HG03565 (cell line): Measurements from ENCODE around the gene GABPA.
"Not testable (repeated sequence)": the region's sequence is repeated elsewhere in the genome, so short reads cannot be mapped to it uniquely, and the experiment has no call there.

Experiments used
- ATAC-seq: cut with Tn5 transposase; IDR thresholded peaks from one replicate; pipeline ENCODE4 v1.9.1; 2021; ENCODE audit warnings: mild to moderate bottlenecking, moderate library complexity; ENCODE audit not compliant: unreplicated experiment

Gene GABPA

DNA sequence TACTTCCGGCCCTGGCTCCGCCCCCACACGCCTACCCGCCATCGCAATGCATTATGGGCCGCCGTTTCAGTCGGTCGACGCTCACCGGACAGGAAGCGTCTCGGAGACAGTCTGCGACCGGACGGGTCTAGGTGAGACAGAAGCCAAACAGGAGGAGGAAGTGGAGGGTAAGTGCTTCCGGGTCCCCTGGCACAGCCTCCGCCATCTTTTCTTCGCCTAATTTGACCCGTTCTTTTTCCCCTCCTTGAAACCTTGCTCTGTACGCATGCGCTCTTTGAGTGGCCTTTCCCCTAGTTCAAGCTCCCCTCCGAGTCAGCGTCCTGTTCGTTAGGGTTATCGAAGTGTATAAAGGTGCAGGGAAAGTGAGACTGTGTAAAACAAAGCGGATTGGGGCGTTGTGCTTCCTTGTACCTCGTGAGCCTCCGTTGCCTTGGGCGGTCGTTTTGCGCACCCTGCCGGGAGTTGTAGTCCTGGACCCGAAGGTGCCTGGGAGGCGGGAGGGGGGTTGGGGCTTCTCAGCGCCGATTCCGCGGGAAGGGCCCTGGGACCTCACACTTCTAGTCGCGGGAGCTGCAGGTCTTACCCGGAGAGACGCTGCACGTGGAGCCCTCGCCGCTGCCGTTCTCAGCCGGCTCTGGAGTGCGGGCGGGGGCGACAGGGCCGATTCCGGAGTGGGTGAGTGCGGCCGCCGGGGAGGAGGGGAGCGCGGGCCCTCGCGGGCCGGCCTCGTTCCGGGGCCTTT, at the start of gene GABPA, which contains the start of gene ATP5PF:
TSS of gene GABPA (plus strand) at position 69 of the 742 bp plus-strand sequence. CDS start 6,627 bp downstream, outside the sequence.
TSS of gene ATP5PF (minus strand) at position 1 of the 742 bp plus-strand sequence. CDS start 5,110 bp downstream, outside the sequence.
- ATAC-seq: peak; percentile 87

DNA sequence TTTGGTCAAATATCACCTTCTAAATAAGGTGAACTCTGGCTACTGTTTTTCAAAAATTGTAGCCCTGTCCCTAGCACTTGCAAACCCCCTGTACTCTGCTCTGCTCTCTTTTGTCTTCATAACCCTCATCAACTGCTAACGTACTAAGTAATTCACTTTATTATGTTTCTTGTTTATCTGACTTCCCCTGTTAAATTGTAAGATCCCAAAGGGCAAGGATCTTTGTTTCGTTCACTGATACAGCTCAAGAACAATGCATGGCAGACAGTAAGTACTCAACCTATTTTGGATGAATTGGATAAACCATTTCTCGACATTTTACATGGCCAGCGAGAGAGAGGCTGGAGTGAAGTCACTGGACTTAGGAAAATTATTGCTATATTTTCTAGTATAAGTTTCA, 47.0 kb upstream of the GABPA start:
- ATAC-seq: no peak

DNA sequence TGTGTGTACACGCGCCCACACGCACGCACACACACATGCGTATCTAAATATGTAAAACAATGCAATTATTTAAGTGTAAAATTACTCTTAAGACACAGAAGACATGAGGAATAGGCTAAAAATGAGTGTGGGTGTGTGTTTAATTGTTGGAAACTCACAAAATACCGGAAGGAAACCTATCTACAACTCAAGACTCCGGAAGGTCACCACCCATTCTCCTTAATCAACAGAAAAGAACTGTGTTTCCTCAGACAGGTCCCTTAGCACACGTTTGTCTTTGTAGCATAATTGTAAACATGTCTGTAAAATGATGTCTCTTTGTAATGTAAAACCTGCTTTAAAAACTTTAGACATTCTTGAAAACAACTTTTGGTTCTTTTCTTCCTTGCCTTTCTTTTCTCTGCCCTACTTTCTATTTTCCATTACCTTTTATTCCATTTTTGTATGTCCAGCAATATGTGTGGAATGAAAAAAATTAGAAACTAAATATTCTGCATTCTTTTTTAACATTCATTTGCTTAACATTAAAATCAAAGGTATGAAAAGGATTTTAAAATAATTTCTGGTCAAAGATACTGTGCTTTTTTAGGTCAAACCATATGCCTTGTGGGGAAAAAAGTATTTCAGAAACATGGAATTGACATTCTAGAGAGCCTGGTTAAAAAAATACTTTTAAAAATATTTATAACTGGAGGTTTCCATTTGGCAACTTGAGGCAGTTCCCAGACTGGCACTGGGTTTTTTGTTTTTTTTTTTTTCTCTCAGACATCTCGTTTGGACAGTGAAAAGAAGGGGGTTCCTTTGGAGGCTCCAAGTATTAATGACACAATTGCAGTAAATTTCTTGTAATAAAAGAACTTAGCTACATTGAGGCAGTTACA, 46.3 kb upstream of the GABPA start:
- ATAC-seq: no peak

DNA sequence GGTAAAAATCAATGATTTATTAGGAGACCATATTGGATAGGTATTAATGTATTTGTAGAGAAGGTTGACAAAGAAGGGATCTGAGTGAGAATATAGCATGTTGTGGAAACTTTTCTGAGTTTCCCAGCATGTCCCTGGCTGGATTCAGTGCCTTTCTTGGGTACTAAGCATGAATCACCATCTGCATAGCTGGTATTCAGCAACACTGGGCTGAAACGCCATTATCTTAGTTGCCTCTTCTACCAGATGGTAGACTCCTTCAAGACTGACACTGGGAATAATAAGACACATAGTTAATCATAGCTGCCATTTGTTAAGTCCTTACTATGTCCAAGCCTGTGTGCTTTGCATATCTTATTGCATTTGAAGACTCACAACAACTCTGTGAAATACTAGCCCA, 45.5 kb upstream of the GABPA start:
- ATAC-seq: no peak

DNA sequence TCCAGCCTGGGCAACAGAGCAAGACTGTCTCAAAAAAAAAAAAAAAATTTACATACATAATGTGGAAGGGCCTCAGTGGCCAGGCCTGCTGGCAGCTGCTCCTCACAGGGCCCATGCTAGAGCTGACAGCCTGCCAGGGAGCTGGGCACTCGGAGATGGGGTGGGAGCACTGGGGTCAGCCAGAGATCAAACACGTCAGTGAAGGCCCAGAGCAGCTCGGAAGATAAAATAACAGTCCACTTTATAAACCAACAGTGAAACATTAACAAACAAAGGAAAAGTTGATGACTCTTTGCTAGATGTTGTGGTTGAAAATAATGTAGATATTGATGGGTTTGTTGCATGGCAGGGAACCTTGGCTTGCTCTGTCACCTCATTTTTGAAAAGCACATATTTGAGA, 42.8 kb upstream of the GABPA start:
- ATAC-seq: no peak

DNA sequence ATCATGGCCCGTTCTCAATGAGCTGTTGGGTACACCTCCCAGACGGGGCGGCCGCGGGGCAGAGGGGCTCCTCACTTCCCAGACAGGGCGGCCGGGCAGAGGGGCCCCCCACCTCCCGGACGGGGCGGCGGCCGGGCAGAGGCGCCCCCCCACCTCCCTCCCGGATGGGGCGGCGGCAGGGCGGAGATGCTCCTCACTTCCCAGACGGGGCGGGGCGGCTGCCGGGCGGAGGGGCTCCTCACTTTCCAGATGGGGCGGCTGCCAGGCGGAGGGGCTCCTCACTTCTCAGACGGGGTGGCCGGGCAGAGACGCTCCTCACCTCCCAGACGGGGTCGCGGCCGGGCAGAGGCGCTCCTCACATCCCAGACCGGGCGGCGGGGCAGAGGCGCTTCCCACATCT, 39.3 kb upstream of the GABPA start:
- not testable (repeated sequence) for ATAC-seq

DNA sequence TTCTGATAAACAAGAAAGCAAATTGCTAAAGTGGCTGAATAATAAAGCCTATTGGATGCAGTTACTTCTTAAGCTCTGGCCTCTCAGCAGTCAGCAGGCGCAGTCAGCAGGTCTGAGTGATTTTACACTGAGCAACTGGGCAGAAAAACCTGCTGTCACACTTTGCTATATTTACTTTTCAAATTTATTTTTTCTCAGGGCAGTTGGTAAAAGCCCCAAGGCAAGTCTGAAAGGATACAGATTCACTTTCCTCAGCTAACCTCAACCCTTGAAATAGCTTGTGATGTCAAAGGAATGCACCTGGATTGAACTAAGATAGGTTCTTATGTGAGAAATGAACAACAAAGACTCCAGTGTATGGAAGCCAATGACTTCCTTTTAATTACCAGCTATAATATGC, 34.0 kb upstream of the GABPA start:
- no peak for ATAC-seq

DNA sequence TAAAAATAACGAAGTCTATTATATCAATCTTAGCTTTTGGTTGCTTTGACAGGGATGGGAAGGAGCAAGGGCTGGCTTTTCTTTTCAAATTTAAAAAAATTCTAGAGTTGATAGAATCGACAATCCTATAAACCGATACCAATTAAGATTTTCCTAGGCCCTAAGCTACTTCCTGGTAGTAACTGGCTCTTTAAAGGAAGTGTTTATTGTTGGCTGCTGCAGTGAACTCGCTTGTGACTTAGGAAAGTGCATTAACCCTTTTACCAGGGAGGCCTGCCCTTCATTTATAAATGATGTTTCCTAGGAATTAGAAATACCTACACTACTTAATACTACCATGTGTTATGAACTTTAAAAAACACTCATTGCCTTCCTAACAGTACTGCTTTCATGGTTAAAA, 33.2 kb upstream of the GABPA start:
- no peak for ATAC-seq

DNA sequence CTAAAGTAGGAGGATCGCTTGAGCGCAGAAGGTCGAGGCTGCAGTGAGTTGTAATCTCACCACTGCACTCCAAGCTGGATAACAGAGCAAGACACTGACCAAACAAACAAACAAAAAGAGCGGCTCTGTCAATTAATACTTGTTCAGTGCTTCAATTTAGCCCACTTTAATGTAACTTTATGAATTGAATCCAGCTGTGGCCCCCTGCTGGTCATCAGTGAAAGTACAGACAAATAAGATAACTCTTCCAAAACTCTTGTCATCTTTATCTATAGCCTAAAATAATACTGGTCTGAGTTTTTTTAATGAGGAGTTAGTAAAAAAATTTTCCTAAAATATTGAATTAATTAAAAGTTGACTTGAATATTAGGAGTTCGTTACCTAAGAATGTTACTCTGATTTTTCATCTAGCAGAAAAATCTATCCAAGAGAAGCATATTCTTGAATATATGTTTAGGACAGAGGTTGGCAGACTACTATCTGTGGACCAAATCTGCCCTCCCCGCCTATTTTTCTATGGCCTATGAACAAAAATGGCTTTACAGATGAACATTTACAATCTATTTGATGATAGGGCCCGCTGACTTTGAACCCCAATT, 26.2 kb upstream of the GABPA start:
- ATAC-seq: no peak

DNA sequence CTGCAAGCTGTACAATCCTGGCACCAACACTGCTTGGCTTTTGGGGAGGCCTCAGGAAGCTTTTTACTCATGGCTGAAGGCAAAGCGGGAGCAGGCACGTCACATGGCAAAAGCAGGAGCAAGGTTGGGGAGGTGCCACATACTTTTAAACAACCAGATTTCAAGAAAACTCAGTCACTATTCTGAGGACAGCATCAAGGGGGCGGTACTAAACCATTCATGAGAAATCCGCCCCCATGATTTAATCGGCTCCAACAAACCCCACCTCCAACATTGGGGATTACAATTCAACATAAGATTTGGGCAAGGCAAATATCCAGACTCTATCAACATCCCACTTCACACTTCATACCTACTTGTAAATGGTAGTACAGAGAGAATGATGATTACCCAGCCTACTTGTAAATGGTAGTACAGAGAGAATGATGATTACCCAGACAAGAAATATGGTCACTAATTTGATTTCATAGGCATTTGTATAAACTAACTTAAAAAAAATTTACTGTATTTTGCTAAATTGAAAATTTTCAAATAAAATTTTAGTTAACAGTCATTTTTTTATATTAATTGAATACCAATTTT, 25.0 kb upstream of the GABPA start:
- ATAC-seq: no peak

DNA sequence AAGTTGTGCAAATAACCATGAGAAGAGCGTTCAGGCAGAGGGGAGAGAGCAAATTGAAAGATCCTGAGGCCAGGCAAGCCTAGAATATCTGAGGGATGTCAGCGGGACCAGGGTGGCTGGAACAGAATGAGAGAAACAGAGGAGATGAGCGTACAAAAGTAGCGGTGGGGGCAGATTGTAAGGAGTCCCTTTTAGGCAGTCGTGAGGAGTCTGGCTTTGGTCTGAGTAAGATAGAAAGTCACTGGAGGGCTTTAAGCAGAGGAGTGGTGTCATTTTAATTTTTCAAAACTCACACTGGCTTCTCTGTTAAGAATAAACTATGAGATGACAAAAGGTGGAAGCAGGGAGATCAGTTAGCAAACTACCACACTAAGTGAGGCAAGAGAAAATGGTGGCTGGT, 24.2 kb upstream of the GABPA start:
- ATAC-seq: no peak

DNA sequence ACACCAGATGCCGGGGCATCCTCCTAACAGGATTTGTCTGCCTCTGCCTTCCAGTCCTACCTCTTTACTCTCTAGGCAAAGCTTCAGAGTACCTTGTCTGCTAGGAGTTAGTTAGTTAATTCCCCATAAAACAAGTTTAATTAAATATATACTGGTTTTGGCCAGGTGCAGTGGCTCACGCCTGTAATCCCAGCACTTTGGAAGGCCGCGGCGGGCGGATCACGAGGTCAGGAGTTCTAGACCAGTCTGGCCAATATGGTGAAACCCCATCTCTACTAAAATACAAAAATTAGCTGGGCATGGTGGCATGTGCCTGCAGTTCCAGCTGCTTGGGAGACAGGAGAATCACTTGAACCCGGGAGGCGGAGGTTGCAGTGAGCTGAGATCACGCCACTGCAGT, 20.7 kb upstream of the GABPA start:
- not testable (repeated sequence) for ATAC-seq

DNA sequence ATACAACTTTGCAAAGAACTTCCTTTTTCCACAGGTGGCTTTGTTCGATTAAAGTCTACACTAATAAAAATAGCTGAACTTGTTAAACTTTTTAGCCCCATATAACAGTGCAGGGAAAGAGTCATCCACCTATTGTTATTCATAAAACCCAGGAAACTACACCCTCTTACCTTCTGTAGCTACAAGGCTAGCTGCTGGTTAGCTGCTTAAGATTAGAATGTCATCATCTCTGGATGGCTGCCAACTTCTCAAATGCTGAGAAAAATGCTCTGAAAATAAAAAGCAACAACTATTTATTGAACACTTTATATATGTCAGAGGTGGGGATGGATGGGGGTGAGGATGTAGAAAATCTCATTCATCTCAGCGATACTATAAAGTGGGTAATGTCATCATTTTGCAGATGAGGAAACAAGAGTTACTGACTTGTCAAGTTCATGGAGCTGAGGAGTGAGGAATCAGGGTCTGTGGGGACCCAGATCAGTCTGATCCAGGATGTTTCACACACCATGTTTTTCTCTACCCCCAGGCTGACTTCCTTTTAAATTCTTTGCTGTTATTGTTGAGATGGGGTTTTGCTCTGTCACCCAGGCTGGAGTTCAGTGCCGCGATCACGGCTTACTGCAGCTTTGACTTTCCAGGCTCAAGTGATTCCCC, 17.2 kb upstream of the GABPA start:
- ATAC-seq: no peak

DNA sequence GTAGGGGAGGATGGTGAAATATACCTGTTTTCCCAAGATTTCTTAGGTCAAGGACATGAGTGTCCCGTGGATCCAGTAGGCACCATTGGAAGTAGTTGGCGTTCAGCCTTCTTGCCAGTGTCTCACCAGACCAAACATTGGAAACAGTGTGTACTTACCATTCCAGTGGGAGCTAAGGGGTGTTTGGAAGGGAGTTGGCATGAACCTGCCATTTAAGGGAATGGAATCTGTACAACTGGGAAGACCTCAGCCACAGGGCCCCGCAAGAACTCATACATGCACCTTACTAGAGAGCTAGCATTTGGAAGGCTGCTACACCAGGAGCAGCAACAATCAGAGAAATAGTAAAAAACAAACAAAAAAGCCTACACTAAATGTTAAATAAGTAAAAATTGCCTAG, 12.8 kb upstream of the GABPA start:
- no peak for ATAC-seq

DNA sequence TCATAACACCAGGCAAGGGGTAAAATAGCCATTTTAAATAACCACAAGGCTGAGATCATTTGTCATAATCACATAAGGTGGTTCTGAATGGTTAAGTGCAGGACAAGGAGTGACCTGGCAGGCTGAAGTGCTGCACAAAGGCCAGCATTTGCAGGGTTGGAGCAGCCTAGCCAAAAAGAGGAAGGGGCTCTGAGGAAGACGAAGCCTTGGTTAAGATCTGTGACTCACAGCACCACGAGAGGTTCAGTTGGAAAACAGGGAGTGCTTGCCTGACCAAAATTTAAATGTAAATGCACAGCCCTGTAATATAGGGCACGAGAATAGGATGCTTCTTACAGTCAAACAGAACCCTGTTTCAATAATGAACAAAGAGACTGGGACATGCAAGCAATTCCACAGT, 12.1 kb upstream of the GABPA start:
- no peak for ATAC-seq

DNA sequence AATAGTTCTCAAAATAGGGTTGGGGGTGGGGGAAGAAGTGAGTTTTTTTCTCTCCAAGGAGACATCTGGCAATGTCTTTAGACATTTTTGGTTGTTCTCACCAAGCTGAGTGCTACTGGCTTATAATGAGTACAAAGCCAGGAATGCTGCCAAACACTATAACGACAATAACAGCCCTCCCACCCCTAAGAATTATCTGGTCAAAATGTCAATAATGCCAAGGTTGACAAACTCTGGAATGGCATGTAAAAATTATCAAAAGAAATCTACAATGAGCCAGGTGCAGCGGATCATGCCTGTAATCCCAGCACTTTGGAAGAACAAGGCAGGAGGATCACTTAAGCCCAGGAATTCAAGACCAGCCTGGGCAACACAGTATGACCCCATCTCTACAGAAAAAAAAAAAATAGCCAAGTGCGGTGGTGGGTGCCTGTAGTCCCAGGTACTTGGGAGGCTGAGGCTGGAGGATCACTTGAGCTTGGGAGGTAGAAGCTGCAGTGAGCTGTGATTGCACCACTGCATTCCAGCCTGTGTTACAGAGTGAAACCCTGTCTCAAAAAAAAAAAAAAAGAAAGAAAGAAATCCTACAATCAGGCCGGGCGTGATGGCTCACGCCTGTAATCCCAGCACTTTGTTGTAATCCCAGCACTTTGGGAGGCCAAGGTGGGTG, 2.5 kb upstream of the GABPA start:
- no peak for ATAC-seq

DNA sequence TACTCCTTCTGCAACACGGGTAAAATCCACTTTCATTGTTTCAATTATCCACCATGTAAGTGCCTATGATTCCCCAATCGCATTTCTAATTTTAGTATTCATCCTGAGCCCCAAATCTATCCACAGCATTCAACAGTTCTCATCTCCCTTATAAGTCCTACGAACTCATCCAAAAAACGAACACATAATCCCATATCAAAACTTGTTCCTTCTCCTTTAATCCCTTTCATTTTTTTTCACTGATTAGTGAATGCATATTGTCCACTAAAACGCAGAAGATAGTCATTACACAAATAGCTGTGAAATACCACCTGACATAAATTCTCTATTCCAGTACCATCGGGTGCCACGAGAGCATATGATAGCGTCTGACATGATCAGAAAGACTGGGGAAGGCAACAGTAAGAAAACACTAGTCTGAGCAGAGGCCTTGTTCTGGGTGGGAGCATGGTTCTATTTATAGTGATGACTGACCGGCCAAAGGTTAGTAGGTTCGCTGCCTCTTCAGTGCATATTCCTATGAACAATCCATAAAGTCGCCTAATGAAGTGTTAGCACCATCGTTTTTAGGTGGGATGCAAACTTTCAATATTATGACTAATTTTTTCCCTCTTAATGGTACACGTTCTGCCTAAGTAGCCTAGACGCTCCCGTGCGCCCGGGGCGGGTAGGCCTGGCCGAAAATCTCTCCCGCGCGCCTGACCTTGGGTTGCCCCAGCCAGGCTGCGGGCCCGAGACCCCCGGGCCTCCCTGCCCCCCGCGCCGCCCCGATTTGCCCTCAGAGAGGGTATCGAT, 716 bp upstream of the GABPA start:
- peak; percentile 0 for ATAC-seq

DNA sequence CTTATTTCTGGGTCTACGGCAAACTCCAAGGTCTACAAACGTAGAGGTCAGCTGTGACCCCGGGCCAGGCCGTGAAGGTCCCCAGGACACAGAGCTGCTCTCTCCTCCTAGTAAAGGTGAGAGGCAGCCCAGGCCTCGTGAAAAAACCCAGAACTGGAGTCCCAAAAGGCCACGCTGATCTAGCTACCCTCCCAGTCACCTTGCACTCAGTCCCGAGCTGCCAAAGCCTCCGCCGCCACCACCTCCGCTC, 193 bp upstream of the GABPA start:
- peak; percentile 1 for ATAC-seq
